ENCODE data around the gene IRF1. TPM values are rescaled to one million over a fixed set of nuclear protein-coding genes. Genes with fewer than 3 reads are reported as not detected.
A peak's percentile ranks its signal among the peaks of the same experiment; 100 is the strongest.

IRF1 gene, protein sequence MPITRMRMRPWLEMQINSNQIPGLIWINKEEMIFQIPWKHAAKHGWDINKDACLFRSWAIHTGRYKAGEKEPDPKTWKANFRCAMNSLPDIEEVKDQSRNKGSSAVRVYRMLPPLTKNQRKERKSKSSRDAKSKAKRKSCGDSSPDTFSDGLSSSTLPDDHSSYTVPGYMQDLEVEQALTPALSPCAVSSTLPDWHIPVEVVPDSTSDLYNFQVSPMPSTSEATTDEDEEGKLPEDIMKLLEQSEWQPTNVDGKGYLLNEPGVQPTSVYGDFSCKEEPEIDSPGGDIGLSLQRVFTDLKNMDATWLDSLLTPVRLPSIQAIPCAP
- polyA plus RNA-seq (2011; rRNA removed) (17.9 and 25.5 TPM in 2 replicates), polyA minus RNA-seq (2011; rRNA and poly(A)+ RNA removed) (28.0 and 38.3 TPM in 2 replicates)

GRCh38 chr5:132490484-132491367 lies at the start of gene IRF1:
Gene IRF1 (minus strand): TSS chr5:132490773. CDS start chr5:132489478, 1,295 bp downstream.
- ChIA-PET CTCF (interaction anchor here (1.0 to 5.3 kb wide), 16 partner anchors 10 to 301 kb away, joined by 3 to 47 read pairs (median 8); no protein-coding TSS in a partner anchor), POLR2A (interaction anchor here (1.0 to 1.5 kb wide), 5 partner anchors 11 to 197 kb away, joined by 3 to 10 read pairs (median 4); partner anchors contain the start of gene SLC22A4)
- Histone ChIP-seq H3K36me3 (ENCODE audit: control insufficient read depth, insufficient read depth, low read length) (peaks cover 23% of the 10 kb centered on the region), H3K4me3 (ENCODE audit: low read depth, low read length) (peak within 1 kb of the TSS; percentile 75), H3K27me3 (ENCODE audit: control insufficient read depth, insufficient read depth, low read length) (no peaks in the 10 kb centered on the region)
- DNase-seq (ENCODE audit: low read depth): peak; percentile 82
- TF ChIP-seq, protein P1, sequence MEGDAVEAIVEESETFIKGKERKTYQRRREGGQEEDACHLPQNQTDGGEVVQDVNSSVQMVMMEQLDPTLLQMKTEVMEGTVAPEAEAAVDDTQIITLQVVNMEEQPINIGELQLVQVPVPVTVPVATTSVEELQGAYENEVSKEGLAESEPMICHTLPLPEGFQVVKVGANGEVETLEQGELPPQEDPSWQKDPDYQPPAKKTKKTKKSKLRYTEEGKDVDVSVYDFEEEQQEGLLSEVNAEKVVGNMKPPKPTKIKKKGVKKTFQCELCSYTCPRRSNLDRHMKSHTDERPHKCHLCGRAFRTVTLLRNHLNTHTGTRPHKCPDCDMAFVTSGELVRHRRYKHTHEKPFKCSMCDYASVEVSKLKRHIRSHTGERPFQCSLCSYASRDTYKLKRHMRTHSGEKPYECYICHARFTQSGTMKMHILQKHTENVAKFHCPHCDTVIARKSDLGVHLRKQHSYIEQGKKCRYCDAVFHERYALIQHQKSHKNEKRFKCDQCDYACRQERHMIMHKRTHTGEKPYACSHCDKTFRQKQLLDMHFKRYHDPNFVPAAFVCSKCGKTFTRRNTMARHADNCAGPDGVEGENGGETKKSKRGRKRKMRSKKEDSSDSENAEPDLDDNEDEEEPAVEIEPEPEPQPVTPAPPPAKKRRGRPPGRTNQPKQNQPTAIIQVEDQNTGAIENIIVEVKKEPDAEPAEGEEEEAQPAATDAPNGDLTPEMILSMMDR (IDR thresholded peaks at IDR 0.05; ENCODE audit: insufficient read depth, low read depth, low read length): no peak

- POLR2A ChIA-PET: no interaction called here
- no peaks in the 10 kb centered on the region for H3K36me3 ChIP-seq (ENCODE audit: control insufficient read depth, insufficient read depth, low read length)
- no peak for DNase-seq (ENCODE audit: low read depth)
- CTCF ChIA-PET: interaction anchor here (1.2 kb wide), 1 partner anchor 9 kb away, joined by 3 read pairs; no protein-coding TSS in a partner anchor
- no peak overlapping the region for H3K4me3 ChIP-seq (ENCODE audit: low read depth, low read length)
- peaks cover 14% of the 10 kb centered on the region for H3K27me3 ChIP-seq (ENCODE audit: control insufficient read depth, insufficient read depth, low read length)
- TF ChIP-seq, protein P1 (IDR thresholded peaks at IDR 0.05; ENCODE audit: insufficient read depth, low read depth, low read length): no peak
These were observed 49.6 kb upstream of the IRF1 start for GRCh38 chr5:132540149-132540548.

- Histone ChIP-seq H3K4me3 (ENCODE audit: low read depth, low read length) (no peak overlapping the region), H3K27me3 (ENCODE audit: control insufficient read depth, insufficient read depth, low read length) (peaks cover 13% of the 10 kb centered on the region), H3K36me3 (ENCODE audit: control insufficient read depth, insufficient read depth, low read length) (no peaks in the 10 kb centered on the region)
- ChIA-PET CTCF (interaction anchor here (1.2 kb wide), 1 partner anchor 8 kb away, joined by 3 read pairs; no protein-coding TSS in a partner anchor), POLR2A (no interaction called here)
- DNase-seq (ENCODE audit: low read depth): no peak
- TF ChIP-seq, protein P1 (IDR thresholded peaks at IDR 0.05; ENCODE audit: insufficient read depth, low read depth, low read length): no peak
These were observed 49.1 kb upstream of the IRF1 start for GRCh38 chr5:132539716-132540115.

- H3K27me3 ChIP-seq (ENCODE audit: control insufficient read depth, insufficient read depth, low read length): peaks cover 7% of the 10 kb centered on the region
- POLR2A ChIA-PET: no interaction called here
These were observed 40.4 kb upstream of the IRF1 start for GRCh38 chr5:132530946-132531345.

More at GRCh38 chr5:132530946-132531345, 40.4 kb upstream of the IRF1 start:
- DNase-seq (ENCODE audit: low read depth): no peak
- Histone ChIP-seq H3K4me3 (ENCODE audit: low read depth, low read length) (no peak overlapping the region), H3K36me3 (ENCODE audit: control insufficient read depth, insufficient read depth, low read length) (no peaks in the 10 kb centered on the region)
- CTCF ChIA-PET: interaction anchor here (0.7 kb wide), 1 partner anchor 9 kb away, joined by 3 read pairs; no protein-coding TSS in a partner anchor
- TF ChIP-seq, protein P1 (IDR thresholded peaks at IDR 0.05; ENCODE audit: insufficient read depth, low read depth, low read length): no peak

Measured in BJ (cell line).